Measurements from ENCODE around the gene GTF2H3. TPM values are rescaled to one million over a fixed set of nuclear protein-coding genes. Genes with fewer than 3 reads are reported as not detected.
A peak's percentile ranks its signal among the peaks of the same experiment; 100 is the strongest.
"Not testable (repeated sequence)": the region's sequence is repeated elsewhere in the genome, so short reads cannot be mapped to it uniquely, and the experiment has no call there.

The GTF2H3 gene
- polyA plus RNA-seq: 22.7 TPM

- peak within 1 kb of the TSS; percentile 57 to 99 (median 93) for H3K27ac Mint-ChIP-seq
- H3K4me1 Mint-ChIP-seq: peaks cover 8 to 20% (median 17%) of the 10 kb centered on the region in 3 donors
- H3K4me3 Mint-ChIP-seq: peak within 1 kb of the TSS; percentile 83 to 99 (median 95)
- H3K36me3 Mint-ChIP-seq: peaks cover 3% of the 10 kb centered on the region
- no peaks in the 10 kb centered on the region for H3K27me3 Mint-ChIP-seq
- H3K9me3 Mint-ChIP-seq: no peaks in the 10 kb centered on the region
These were observed at the start of gene GTF2H3, which contains the start of gene EIF2B1 for GRCh38 chr12:123633379-123634141. Gene GTF2H3 (plus strand): TSS chr12:123633829. CDS start chr12:123633860, 31 bp downstream. Gene EIF2B1 (minus strand): TSS chr12:123633686. CDS start chr12:123633557, 129 bp downstream.

DNA sequence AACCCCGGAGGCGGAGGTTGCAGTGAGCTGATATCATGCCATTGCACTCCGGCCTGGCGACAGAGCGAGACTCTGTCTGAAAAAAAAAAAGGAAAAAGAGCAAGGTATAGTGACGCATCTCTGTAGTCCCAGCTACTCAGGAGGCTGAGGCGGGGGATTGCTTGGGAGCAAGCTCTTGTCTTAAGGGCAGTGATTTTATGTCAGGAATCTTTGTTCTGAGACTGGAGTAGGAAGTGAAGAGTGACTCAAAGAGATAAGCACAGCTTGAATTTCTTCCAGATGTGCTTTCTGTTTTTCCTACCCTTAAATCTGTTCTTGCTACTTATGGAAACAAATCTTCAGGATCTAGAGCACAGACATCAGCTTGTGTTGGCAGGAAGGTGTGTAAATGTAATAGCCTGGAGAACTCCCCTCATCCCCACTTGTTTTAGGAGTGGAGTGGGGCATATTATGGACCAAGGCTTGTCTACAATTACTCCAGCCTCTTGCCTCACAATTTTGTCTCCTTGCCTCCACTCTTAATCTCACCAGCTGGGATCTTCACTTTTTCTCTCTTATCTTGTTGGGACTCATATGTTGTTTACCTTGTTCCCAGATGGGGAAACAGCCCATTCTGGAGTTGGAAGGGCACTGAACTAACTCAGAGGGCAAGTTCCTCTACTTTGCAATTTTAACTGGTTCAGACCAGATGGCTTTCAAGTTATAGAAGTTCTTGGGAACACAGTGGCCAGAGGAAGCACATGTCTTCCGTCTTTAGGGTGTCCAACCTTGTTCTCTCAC, 41.7 kb upstream of the GTF2H3 start:
- Mint-ChIP-seq H3K27ac (peak overlapping the region in 1 of 3 donors; percentile 46), H3K4me3 (peak overlapping the region in 1 of 4 donors; percentile 35), H3K27me3 (no peaks in the 10 kb centered on the region), H3K4me1 (peaks cover 18 to 30% (median 21%) of the 10 kb centered on the region in 3 donors), H3K9me3 (no peaks in the 10 kb centered on the region), H3K36me3 (no peaks in the 10 kb centered on the region)

DNA sequence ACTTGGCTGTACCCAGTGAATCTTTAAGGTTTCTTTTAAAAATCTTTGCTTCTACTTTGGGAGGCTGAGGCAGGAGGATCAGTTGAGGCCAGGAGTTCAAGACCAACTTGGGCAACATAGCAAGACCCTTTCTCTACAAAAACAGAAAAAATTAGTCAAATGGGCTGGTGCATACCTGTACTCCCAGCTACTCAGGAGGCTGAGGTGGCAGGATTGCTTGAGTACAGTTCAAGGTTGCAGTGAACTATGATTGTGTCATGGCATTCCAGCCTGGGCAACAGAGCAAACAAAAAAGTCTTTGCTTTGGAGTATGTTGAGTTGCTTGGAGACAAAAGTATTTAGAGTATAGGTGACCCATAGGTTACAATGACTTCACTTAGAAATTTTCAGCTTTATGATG, 37.9 kb upstream of the GTF2H3 start:
- no peaks in the 10 kb centered on the region for H3K9me3 Mint-ChIP-seq
- H3K27me3 Mint-ChIP-seq: no peaks in the 10 kb centered on the region
- H3K4me3 Mint-ChIP-seq: no peak overlapping the region
- H3K27ac Mint-ChIP-seq: no peak overlapping the region
- no peaks in the 10 kb centered on the region for H3K36me3 Mint-ChIP-seq
- H3K4me1 Mint-ChIP-seq: peaks cover 10 to 23% (median 15%) of the 10 kb centered on the region in 3 donors

GRCh38 chr12:123597100-123597499, 36.5 kb upstream of the GTF2H3 start:
- no peaks in the 10 kb centered on the region for H3K9me3 Mint-ChIP-seq
- H3K36me3 Mint-ChIP-seq: no peaks in the 10 kb centered on the region
- no peak overlapping the region for H3K27ac Mint-ChIP-seq
- no peak overlapping the region for H3K4me3 Mint-ChIP-seq
- peaks cover 8 to 24% (median 14%) of the 10 kb centered on the region in 3 donors for H3K4me1 Mint-ChIP-seq
- no peaks in the 10 kb centered on the region for H3K27me3 Mint-ChIP-seq

DNA sequence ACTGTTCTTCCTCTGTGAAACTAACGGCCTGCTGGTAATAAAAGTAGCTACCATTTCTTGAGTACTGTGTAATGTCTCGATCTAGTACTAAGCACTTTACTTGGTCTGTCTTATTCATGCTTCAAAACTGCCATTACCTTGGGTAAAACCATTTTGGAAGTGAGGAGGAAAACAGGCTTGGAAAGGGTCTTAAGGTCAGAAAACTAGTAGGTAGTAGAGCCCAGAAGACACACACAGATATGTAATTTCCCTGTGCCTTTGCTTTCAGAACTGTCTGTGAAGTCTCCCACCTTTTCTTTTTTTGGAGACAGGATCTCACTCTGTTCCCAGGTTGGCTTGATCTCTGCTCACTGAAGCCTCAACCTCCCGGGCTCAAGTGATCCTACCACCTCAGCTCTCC, 35.1 kb upstream of the GTF2H3 start:
- Mint-ChIP-seq H3K4me1 (peaks cover 12 to 27% (median 18%) of the 10 kb centered on the region in 3 donors), H3K36me3 (no peaks in the 10 kb centered on the region), H3K27me3 (no peaks in the 10 kb centered on the region), H3K9me3 (no peaks in the 10 kb centered on the region), H3K4me3 (no peak overlapping the region), H3K27ac (peak overlapping the region in 1 of 3 donors; percentile 23)

DNA sequence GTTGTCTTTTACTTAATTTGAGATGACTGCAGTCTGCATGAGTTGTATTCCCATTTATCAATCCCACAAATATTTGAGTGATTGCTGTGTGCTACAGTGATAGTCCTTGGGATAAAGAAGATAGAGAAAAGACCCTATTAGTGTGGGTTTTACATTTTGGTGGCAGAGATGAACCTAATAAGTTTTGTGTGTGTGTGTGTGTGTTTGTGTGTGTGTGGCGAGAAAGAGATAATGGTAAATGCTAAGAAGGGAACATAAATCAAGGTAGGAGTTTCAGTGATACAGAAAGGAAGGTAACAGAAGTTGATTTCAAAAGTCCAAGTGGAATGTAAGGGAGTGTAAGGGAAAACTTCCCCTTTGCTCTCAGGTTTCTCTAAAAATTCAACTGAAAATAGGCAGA, 34.3 kb upstream of the GTF2H3 start:
- Mint-ChIP-seq H3K9me3 (no peaks in the 10 kb centered on the region), H3K4me3 (peak overlapping the region in 3 of 4 donors; percentile 19 to 98 (median 60)), H3K36me3 (no peaks in the 10 kb centered on the region), H3K27ac (peak overlapping the region in 2 of 3 donors; percentile 4 to 51), H3K27me3 (no peaks in the 10 kb centered on the region), H3K4me1 (peaks cover 13 to 27% (median 20%) of the 10 kb centered on the region in 3 donors)

DNA sequence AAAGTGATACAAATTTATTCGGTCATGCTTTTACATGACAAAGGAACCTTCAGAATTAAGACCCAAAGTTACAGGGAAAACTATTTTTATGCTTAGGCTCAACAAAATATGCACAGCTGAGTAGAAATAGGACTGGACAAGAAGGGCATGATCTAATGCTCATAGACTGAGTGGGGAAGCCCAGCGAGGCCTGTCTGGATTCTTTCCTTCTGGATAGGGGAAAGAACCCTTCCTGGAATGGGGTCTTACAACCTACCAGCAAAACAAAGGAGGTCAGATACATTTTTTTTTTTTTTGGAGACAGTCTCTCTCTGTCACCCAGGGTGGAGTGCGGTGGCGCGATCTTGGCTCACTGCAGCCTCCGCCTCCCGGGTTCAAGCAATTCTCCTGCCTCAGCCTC, 33.9 kb upstream of the GTF2H3 start:
- Mint-ChIP-seq H3K27ac (peak overlapping the region in 2 of 3 donors; percentile 51 to 87), H3K27me3 (no peaks in the 10 kb centered on the region), H3K36me3 (no peaks in the 10 kb centered on the region), H3K4me1 (peaks cover 13 to 27% (median 22%) of the 10 kb centered on the region in 3 donors), H3K9me3 (no peaks in the 10 kb centered on the region), H3K4me3 (peak overlapping the region in 2 of 4 donors; percentile 50 to 98)

GRCh38 chr12:123601602-123602489, 31.8 kb upstream of the GTF2H3 start, which contains the start of gene DDX55:
Gene DDX55 (plus strand): TSS chr12:123602099. CDS start chr12:123602149, 50 bp downstream.
- Mint-ChIP-seq H3K27ac (peak within 1 kb of the TSS; percentile 40 to 97 (median 96)), H3K27me3 (no peaks in the 10 kb centered on the region), H3K4me3 (peak within 1 kb of the TSS; percentile 98 to 99 (median 98)), H3K36me3 (peaks cover 2% of the 10 kb centered on the region), H3K9me3 (no peaks in the 10 kb centered on the region), H3K4me1 (peaks cover 13 to 23% (median 21%) of the 10 kb centered on the region in 3 donors)

DNA sequence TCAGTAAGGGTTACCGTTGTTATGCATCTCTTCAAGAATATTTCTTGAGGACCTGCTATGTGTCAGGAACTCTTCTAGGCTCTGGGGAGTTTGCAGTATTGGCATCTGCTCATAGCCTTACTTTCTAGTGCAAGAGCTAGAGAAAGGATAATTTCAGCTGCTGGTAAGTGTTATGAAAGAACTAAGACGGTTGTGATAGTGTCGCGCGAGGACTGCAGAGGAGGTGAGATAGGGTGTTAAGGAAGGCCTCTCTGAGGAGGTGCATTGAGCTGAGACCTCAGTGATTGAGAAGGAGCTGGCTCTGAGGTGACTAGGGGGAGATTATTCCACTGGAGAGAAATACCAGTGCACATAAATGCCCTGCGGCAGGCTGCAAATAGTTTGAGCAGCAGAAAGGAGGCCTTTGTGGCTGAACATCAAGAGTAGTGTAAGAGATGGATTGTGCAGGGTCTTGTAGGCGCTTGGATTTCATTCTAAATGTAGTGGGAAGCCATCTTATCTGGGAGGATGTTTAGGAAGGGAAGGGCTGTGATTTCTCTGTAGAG, 30.9 kb upstream of the GTF2H3 start:
- Mint-ChIP-seq H3K4me3 (peak overlapping the region; percentile 98 to 99 (median 98)), H3K4me1 (peaks cover 13 to 23% (median 21%) of the 10 kb centered on the region in 3 donors), H3K36me3 (peaks cover 2% of the 10 kb centered on the region), H3K27ac (peak overlapping the region; percentile 40 to 97 (median 96)), H3K9me3 (no peaks in the 10 kb centered on the region), H3K27me3 (no peaks in the 10 kb centered on the region)

GRCh38 chr12:123603495-123603894, 30.1 kb upstream of the GTF2H3 start:
- peak overlapping the region in 1 of 4 donors; percentile 54 for H3K4me3 Mint-ChIP-seq
- H3K36me3 Mint-ChIP-seq, H3K9me3 Mint-ChIP-seq, H3K27me3 Mint-ChIP-seq: not testable (repeated sequence)
- H3K4me1 Mint-ChIP-seq: peaks cover 13 to 23% (median 21%) of the 10 kb centered on the region in 3 donors
- H3K27ac Mint-ChIP-seq: peak overlapping the region in 1 of 3 donors; percentile 96

DNA sequence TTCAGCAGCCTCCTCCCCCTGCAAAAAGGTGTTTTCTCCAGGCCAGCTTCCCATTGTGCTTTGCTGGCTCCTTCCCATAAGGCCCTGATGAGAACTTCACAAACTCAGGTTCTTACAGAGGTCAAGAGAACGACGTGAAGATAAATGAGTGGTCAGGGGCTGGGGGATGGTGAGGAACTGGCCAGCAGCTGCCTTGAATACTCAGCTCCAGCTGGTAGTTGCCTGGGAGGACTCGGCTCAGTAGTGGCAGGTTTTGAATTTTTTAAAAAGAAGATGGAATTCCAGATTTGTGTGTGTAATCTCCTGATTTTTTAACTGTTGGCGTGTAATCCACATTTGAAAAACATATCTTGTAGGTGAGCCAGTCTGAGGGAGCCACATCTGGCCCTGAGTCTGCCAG, 25.9 kb upstream of the GTF2H3 start:
- H3K4me3 Mint-ChIP-seq: no peak overlapping the region
- H3K4me1 Mint-ChIP-seq: peaks cover 4 to 10% (median 6%) of the 10 kb centered on the region in 3 donors
- no peak overlapping the region for H3K27ac Mint-ChIP-seq
- no peaks in the 10 kb centered on the region for H3K9me3 Mint-ChIP-seq
- H3K27me3 Mint-ChIP-seq: no peaks in the 10 kb centered on the region
- H3K36me3 Mint-ChIP-seq: peaks cover 2% of the 10 kb centered on the region

DNA sequence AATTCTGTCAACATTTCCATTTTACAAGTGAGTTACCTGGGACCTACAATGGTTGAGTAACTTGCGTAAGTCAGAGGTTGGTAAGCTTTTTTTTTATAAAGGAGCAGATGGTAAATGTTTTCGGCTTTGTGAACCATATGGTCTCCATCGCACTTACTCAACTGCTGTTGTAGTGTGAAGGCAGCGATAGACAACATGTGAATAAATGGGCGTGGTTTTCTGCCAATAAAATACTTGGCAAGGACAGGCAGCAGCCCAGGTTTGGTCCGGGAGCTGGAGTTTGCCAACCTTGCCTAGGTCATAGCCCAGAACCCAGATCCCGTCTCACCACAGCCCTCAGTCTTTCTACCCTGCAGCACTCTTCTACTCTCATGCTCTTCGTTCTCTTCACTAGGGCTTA, 25.4 kb upstream of the GTF2H3 start:
- peaks cover 0 to 6% (median 2%) of the 10 kb centered on the region in 3 donors for H3K4me1 Mint-ChIP-seq
- no peak overlapping the region for H3K4me3 Mint-ChIP-seq
- no peak overlapping the region for H3K27ac Mint-ChIP-seq
- no peaks in the 10 kb centered on the region for H3K27me3 Mint-ChIP-seq
- peaks cover 2% of the 10 kb centered on the region for H3K36me3 Mint-ChIP-seq
- no peaks in the 10 kb centered on the region for H3K9me3 Mint-ChIP-seq

GRCh38 chr12:123614110-123614509, 19.5 kb upstream of the GTF2H3 start:
- Mint-ChIP-seq H3K27me3 (no peaks in the 10 kb centered on the region), H3K36me3 (peaks cover 3% of the 10 kb centered on the region), H3K4me3 (no peak overlapping the region), H3K27ac (no peak overlapping the region), H3K4me1 (peaks cover 0 to 2% (median 0%) of the 10 kb centered on the region in 3 donors), H3K9me3 (no peaks in the 10 kb centered on the region)

GRCh38 chr12:123614531-123614930, 19.1 kb upstream of the GTF2H3 start:
- Mint-ChIP-seq H3K4me3 (no peak overlapping the region), H3K4me1 (peaks cover 0 to 2% (median 0%) of the 10 kb centered on the region in 3 donors), H3K9me3 (no peaks in the 10 kb centered on the region), H3K27ac (peak overlapping the region in 1 of 3 donors; percentile 9), H3K27me3 (no peaks in the 10 kb centered on the region), H3K36me3 (peaks cover 5% of the 10 kb centered on the region)
